HCT116 (cell line): ENCODE data around the gene ARHGEF17. TPM values are rescaled to one million over a fixed set of nuclear protein-coding genes. Genes with fewer than 3 reads are reported as not detected.

Source experiments
- ATAC-seq: fragments of 200-7000 bp; cut with Tn5 transposase; 2 replicates; pipeline ENCODE4 v1.9.1; 2020; ENCODE audit warnings: mild to moderate bottlenecking, moderate library complexity
- BruUV-seq: library from RNA; stranded (reverse); fragments of 400-500 nt; replicated peaks from 2 replicates; lab custom pipeline; 2021; lab: Mats Ljungman, UMichigan
- CTCF ChIA-PET: fragments of 300-600 bp; sonication (Branson Sonifier 250); formaldehyde crosslinking; loops from one replicate; lab custom pipeline; 2021; ENCODE audit warnings: antibody characterized with exemption; lab: Charles Lee
- POLR2A ChIA-PET: fragments of 300-600, 350-600 bp; sonication (Branson Sonifier 250); formaldehyde crosslinking; loops from one replicate; lab custom pipeline; 2021; ENCODE audit warnings: antibody characterized with exemption; lab: Charles Lee
- RAD21 ChIA-PET, 2 experiments: fragments of 300-600 bp; sonication (Branson Sonifier 250); formaldehyde crosslinking; loops; one replicate each; lab custom pipeline; 2023; ENCODE audit warnings: low total read pairs in 2 of 2; ENCODE audit not compliant: uncharacterized antibody in 2 of 2, unreplicated experiment in 2 of 2, low non-redundant PET in 1 of 2; lab: Charles Lee
- DNase-seq: peaks from one replicate; pipeline ENCODE4 v3.0.0-alpha.2; 2010; ENCODE audit warnings: low read depth, low spot score
- H2AFZ ChIP-seq: fragments of 200-600 bp; shearing (Covaris generic), sonication (generic); 2 replicates; pipeline ENCODE4 v1.6.1; 2017; ENCODE audit warnings: low read depth, mixed run types, mixed read lengths, antibody characterized with exemption, low read length; ENCODE audit not compliant: poor library complexity, severe bottlenecking
- H3K27ac ChIP-seq: 2 replicates; pipeline ENCODE4 v1.5.1; 2012; ENCODE audit warnings: low read depth, low read length
- H3K27me3 ChIP-seq: fragments of 200-600 bp; sonication (generic); 2 replicates; pipeline ENCODE4 v1.6.1; 2016; ENCODE audit warnings: mixed run types, low read length, mixed read lengths; ENCODE audit not compliant: insufficient read depth
- H3K36me3 ChIP-seq, 2 experiments: fragments of 200-500 bp in 1 of 2; fragments of 200-600 bp in 1 of 2; sonication (Bioruptor generic) in 1 of 2; sonication (generic) in 1 of 2; 2 replicates each; pipeline versions ENCODE4 v1.5.1 to v1.6.1; 2014 to 2016; ENCODE audit warnings: low read length in 2 of 2, inconsistent platforms in 1 of 2, mixed read lengths in 1 of 2, mixed run types in 1 of 2; ENCODE audit not compliant: insufficient read depth in 2 of 2, control insufficient read depth in 1 of 2
- H3K4me1 ChIP-seq, 2 experiments: fragments of 200-600 bp in 1 of 2; sonication (generic) in 1 of 2; 2 replicates each; pipeline versions ENCODE4 v1.5.1 to v1.6.1; 2012 to 2017; ENCODE audit warnings: low read length in 2 of 2, inconsistent platforms in 1 of 2, mild to moderate bottlenecking in 1 of 2, mixed read lengths in 1 of 2, mixed run types in 1 of 2, moderate library complexity in 1 of 2; ENCODE audit not compliant: insufficient read depth in 2 of 2, control insufficient read depth in 1 of 2
- H3K4me2 ChIP-seq: fragments of 200-600 bp; sonication (generic); 2 replicates; pipeline ENCODE4 v1.6.1; 2017; ENCODE audit warnings: mixed run types, low read length, mixed read lengths
- H3K4me3 ChIP-seq, 2 experiments: fragments of 200-600 bp in 1 of 2; sonication (generic) in 1 of 2; replicated peaks in 1 of 2; 2 replicates each; pipeline ENCODE4 v1.5.1; 2011 to 2016; ENCODE audit warnings: low read length in 2 of 2, control low read depth in 1 of 2, low read depth in 1 of 2, mild to moderate bottlenecking in 1 of 2, mixed read lengths in 1 of 2, mixed run types in 1 of 2
- H3K79me2 ChIP-seq: fragments of 200-600 bp; sonication (generic); 2 replicates; pipeline ENCODE4 v1.6.1; 2017; ENCODE audit warnings: mild to moderate bottlenecking, mixed run types, low read length, moderate library complexity, mixed read lengths; ENCODE audit not compliant: insufficient read depth
- H3K9ac ChIP-seq: fragments of 200-600 bp; sonication (generic); 2 replicates; pipeline ENCODE4 v1.6.1; 2016; ENCODE audit warnings: low read length, mixed read lengths
- H3K9me2 ChIP-seq: fragments of 200-600 bp; sonication (generic), shearing (Covaris generic); 2 replicates; pipeline ENCODE4 v1.6.1; 2017; ENCODE audit warnings: mixed run types, mild to moderate bottlenecking, moderate library complexity; ENCODE audit not compliant: insufficient read depth
- H3K9me3 ChIP-seq, 2 experiments: fragments of 200-500 bp in 1 of 2; fragments of 200-600 bp in 1 of 2; sonication (Bioruptor generic) in 1 of 2; sonication (generic) in 1 of 2; 2 replicates each; pipeline ENCODE4 v1.6.1; 2014 to 2017; ENCODE audit warnings: low read length in 2 of 2, mixed read lengths in 2 of 2, inconsistent platforms in 1 of 2, low read depth in 1 of 2, mild to moderate bottlenecking in 1 of 2, mixed run types in 1 of 2, moderate library complexity in 1 of 2; ENCODE audit not compliant: control insufficient read depth in 1 of 2, insufficient read depth in 1 of 2
- H4K20me1 ChIP-seq: fragments of 200-600 bp; sonication (generic), shearing (Covaris generic); 2 replicates; pipeline ENCODE4 v1.6.1; 2017; ENCODE audit warnings: mixed run types, mild to moderate bottlenecking, moderate library complexity; ENCODE audit not compliant: insufficient read depth
- CBX3 ChIP-seq: IDR thresholded peaks from 2 replicates; pipeline ENCODE4 v1.6.1; 2012; ENCODE audit warnings: low read depth
- CEBPB ChIP-seq: IDR thresholded peaks from 2 replicates; pipeline ENCODE4 v1.6.1; 2012; ENCODE audit warnings: low read depth
- ELF1 ChIP-seq: IDR thresholded peaks from 2 replicates; pipeline ENCODE4 v1.6.1; 2012; ENCODE audit warnings: low read depth, borderline replicate concordance
- EZH2 ChIP-seq: fragments of 200-600 bp; sonication (generic); IDR thresholded peaks from 2 replicates; pipeline ENCODE4 v1.6.1; 2017; ENCODE audit warnings: antibody characterized with exemption, mixed run types
- EZH2phosphoT487 ChIP-seq: fragments of 200-600 bp; IDR thresholded peaks from 2 replicates; pipeline ENCODE4 v1.6.1; 2018; ENCODE audit warnings: antibody characterized with exemption, borderline replicate concordance
- FOSL1 ChIP-seq: IDR thresholded peaks from 2 replicates; pipeline ENCODE4 v1.6.1; 2012; ENCODE audit warnings: low read depth
- JUND ChIP-seq: IDR thresholded peaks from 2 replicates; pipeline ENCODE4 v1.6.1; 2012
- POLR2A ChIP-seq: IDR thresholded peaks from 2 replicates; pipeline ENCODE4 v1.7.0; 2011; ENCODE audit warnings: borderline replicate concordance; ENCODE audit not compliant: insufficient read depth, insufficient read length; ENCODE audit errors: extremely low read depth
- POLR2AphosphoS5 ChIP-seq: IDR thresholded peaks from 2 replicates; pipeline ENCODE4 v1.6.1; 2011; ENCODE audit warnings: mild to moderate bottlenecking, low read depth, low read length, moderate library complexity
- SIN3A ChIP-seq: IDR thresholded peaks from 2 replicates; pipeline ENCODE4 v1.6.1; 2012; ENCODE audit warnings: low read depth
- SP1 ChIP-seq: IDR thresholded peaks from 2 replicates; pipeline ENCODE4 v1.6.1; 2012; ENCODE audit warnings: low read depth
- TCF7L2 ChIP-seq: IDR thresholded peaks from 2 replicates; pipeline ENCODE4 v1.7.0; 2011; ENCODE audit warnings: borderline replicate concordance, inconsistent platforms; ENCODE audit not compliant: insufficient read depth, insufficient read length; ENCODE audit errors: extremely low read depth
- YY1 ChIP-seq: IDR thresholded peaks from 2 replicates; pipeline ENCODE4 v1.6.1; 2011; ENCODE audit warnings: low read length, low read depth, moderate library complexity, mild to moderate bottlenecking; ENCODE audit not compliant: insufficient replicate concordance; ENCODE audit errors: extremely low read depth
- ZFX ChIP-seq: fragments of 450-650 bp; IDR thresholded peaks from 2 replicates; pipeline ENCODE4 v1.6.1; 2017
- ZNF274 ChIP-seq: fragments of 200-500 bp; sonication (Bioruptor generic); IDR thresholded peaks from 2 replicates; pipeline ENCODE4 v1.6.1; 2014; ENCODE audit warnings: mild to moderate bottlenecking, low read depth, low read length, inconsistent platforms
- intact Hi-C: fragments of 100-400 bp; cut with micrococcal nuclease; formaldehyde crosslinking; loops from 2 replicates; pipeline ENCODE4 v1.10.0; 2022
- total RNA-seq: library from RNA; stranded (reverse); gene quantifications from one replicate; pipeline ENCODE4 v1.2.1, GENCODE V29; 2021; ENCODE audit not compliant: unreplicated experiment
- TF ChIP-seq, protein P1 (sequence below), 3 experiments: fragments of 200-600 bp in 1 of 3; sonication (generic) in 1 of 3; IDR thresholded peaks in 2 of 3; conservative IDR thresholded peaks in 1 of 3; 2 replicates each; pipeline ENCODE4 v1.5.1; 2012 to 2017; ENCODE audit warnings: low read depth in 2 of 3, low read length in 2 of 3, antibody characterized with exemption in 1 of 3, borderline replicate concordance in 1 of 3, control low read depth in 1 of 3, mild to moderate bottlenecking in 1 of 3, mixed read lengths in 1 of 3, mixed run types in 1 of 3, moderate library complexity in 1 of 3; ENCODE audit not compliant: insufficient read depth in 1 of 3
- TF ChIP-seq, protein P2 (sequence below): IDR thresholded peaks from 2 replicates; pipeline ENCODE4 v1.6.1; 2011; ENCODE audit warnings: mild to moderate bottlenecking, low read length, moderate library complexity; ENCODE audit not compliant: insufficient replicate concordance; ENCODE audit errors: extremely low read depth
- TF ChIP-seq, protein P3 (sequence below): IDR thresholded peaks from 2 replicates; pipeline ENCODE4 v1.6.1; 2012
- TF ChIP-seq, protein P4 (sequence below): IDR thresholded peaks from 2 replicates; pipeline ENCODE4 v1.6.1; 2012

ARHGEF17 gene
- total RNA-seq, 1 experiment from 2014 or later = 18.2 TPM

DNA sequence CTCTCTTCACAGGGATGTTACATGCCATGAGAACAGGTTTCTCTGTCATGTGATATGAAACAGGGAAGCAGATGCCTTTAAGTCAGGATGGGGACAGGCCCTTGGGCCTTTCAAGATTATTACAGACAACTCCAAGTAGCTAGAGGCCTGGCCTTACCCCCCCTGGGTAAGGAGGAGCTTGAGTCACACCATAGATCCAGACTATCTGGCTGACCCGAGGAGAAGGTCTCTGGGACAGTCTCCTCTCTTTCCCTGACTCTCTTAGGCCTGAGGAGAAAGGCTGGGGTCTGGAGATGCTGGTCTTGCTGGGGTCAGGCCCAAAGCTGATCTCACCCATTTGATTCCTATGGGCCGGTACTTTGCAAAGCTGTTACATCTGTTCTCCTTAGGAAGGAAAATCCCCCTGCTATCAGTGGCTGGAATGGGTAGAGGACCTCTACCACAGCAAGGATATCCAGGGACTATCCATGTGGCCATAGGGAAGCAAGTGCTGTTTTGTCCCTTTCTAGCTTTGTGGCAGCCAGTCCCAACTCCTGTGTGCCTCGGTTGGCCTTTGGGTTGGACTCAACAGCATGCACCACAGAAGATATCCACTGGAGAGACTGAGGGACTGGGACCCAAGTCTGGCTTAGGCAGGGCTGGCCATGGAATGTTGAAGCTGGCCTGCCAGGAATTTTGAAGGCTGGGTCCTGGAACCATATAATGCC, 93.3 kb downstream of the ARHGEF17 start:
- Histone ChIP-seq H4K20me1 (no peaks in the 10 kb centered on the region), H2AFZ (no peak overlapping the region), H3K4me2 (no peak overlapping the region), H3K9ac (no peak overlapping the region), H3K9me3 (no peaks in the 10 kb centered on the region), H3K36me3 (no peaks in the 10 kb centered on the region; a peak in 1 of 4 replicates), H3K4me1 (no peaks in the 10 kb centered on the region), H3K4me3 (no peak overlapping the region), H3K27me3 (no peaks in the 10 kb centered on the region), H3K27ac (no peak overlapping the region), H3K9me2 (no peaks in the 10 kb centered on the region), H3K79me2 (no peaks in the 10 kb centered on the region)
- no peak for DNase-seq
- POLR2A ChIA-PET = no interaction called here
- ATAC-seq = no peak
- CTCF ChIA-PET = interaction anchor here (0.6 to 1.7 kb wide), 3 partner anchors 50 to 530 kb away, joined by 3 to 6 read pairs (median 3); no protein-coding TSS in a partner anchor
- intact Hi-C loops = no loop called here
- RAD21 ChIA-PET = no interaction called here
- no TSS peak for BruUV-seq
- TF ChIP-seq, protein P1, sequence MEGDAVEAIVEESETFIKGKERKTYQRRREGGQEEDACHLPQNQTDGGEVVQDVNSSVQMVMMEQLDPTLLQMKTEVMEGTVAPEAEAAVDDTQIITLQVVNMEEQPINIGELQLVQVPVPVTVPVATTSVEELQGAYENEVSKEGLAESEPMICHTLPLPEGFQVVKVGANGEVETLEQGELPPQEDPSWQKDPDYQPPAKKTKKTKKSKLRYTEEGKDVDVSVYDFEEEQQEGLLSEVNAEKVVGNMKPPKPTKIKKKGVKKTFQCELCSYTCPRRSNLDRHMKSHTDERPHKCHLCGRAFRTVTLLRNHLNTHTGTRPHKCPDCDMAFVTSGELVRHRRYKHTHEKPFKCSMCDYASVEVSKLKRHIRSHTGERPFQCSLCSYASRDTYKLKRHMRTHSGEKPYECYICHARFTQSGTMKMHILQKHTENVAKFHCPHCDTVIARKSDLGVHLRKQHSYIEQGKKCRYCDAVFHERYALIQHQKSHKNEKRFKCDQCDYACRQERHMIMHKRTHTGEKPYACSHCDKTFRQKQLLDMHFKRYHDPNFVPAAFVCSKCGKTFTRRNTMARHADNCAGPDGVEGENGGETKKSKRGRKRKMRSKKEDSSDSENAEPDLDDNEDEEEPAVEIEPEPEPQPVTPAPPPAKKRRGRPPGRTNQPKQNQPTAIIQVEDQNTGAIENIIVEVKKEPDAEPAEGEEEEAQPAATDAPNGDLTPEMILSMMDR (IDR thresholded peaks at IDR 0.05 in 2 of 3, conservative IDR thresholded peaks at IDR 0.05 in 1 of 3; ENCODE audit: borderline replicate concordance in 1 of 3, insufficient read depth in 1 of 3, low read depth in 2 of 3, low read length in 2 of 3) = no peak
- TF ChIP-seq POLR2AphosphoS5 = no peak
- TF ChIP-seq JUND = no peak
- no peak for TF ChIP-seq EZH2
- TF ChIP-seq SIN3A = no peak
- TF ChIP-seq EZH2phosphoT487 = no peak
- no peak for TF ChIP-seq FOSL1
- TF ChIP-seq YY1 = no peak
- TF ChIP-seq POLR2A = no peak
- TF ChIP-seq, protein P2, sequence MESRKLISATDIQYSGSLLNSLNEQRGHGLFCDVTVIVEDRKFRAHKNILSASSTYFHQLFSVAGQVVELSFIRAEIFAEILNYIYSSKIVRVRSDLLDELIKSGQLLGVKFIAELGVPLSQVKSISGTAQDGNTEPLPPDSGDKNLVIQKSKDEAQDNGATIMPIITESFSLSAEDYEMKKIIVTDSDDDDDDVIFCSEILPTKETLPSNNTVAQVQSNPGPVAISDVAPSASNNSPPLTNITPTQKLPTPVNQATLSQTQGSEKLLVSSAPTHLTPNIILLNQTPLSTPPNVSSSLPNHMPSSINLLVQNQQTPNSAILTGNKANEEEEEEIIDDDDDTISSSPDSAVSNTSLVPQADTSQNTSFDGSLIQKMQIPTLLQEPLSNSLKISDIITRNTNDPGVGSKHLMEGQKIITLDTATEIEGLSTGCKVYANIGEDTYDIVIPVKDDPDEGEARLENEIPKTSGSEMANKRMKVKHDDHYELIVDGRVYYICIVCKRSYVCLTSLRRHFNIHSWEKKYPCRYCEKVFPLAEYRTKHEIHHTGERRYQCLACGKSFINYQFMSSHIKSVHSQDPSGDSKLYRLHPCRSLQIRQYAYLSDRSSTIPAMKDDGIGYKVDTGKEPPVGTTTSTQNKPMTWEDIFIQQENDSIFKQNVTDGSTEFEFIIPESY = no peak
- TF ChIP-seq, protein P3, sequence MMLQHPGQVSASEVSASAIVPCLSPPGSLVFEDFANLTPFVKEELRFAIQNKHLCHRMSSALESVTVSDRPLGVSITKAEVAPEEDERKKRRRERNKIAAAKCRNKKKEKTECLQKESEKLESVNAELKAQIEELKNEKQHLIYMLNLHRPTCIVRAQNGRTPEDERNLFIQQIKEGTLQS = no peak
- TF ChIP-seq, protein P4, sequence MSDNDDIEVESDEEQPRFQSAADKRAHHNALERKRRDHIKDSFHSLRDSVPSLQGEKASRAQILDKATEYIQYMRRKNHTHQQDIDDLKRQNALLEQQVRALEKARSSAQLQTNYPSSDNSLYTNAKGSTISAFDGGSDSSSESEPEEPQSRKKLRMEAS = no peak
- no peak for TF ChIP-seq CBX3
- no peak for TF ChIP-seq TCF7L2
- TF ChIP-seq SP1 = no peak
- TF ChIP-seq ZFX = no peak
- TF ChIP-seq ZNF274 = no peak
- no peak for TF ChIP-seq CEBPB
- TF ChIP-seq ELF1 = no peak
